Esophagus muscularis mucosa (tissue), 4 donors: ENCODE measurements around the gene C1orf116. TPM values are rescaled to one million over a fixed set of nuclear protein-coding genes. Genes with fewer than 3 reads are reported as not detected.

Experiments
- DNase-seq: peaks from one replicate; pipeline ENCODE4 v3.0.0-alpha.2; 2017; ENCODE audit errors: extremely low spot score
- H3K27ac ChIP-seq, 4 donors: fragments of 200-600 bp; sonication (generic); replicated peaks in 1 of 4; 1 replicate in 3 of 4; 2 replicates in 1 of 4; pipeline ENCODE4 v1.5.1; 2016 to 2019; ENCODE audit warnings: mild to moderate bottlenecking in 1 of 4
- H3K27me3 ChIP-seq, 4 donors: fragments of 200-600 bp; sonication (generic); one replicate each; pipeline versions ENCODE4 v1.5.1 to v1.6.0; 2016 to 2019
- H3K36me3 ChIP-seq, 4 donors: fragments of 200-600 bp; sonication (generic); one replicate each; pipeline ENCODE4 v1.5.1; 2016 to 2019
- H3K4me1 ChIP-seq, 4 donors: fragments of 200-600 bp; sonication (generic); one replicate each; pipeline ENCODE4 v1.5.1; 2016 to 2019
- H3K4me3 ChIP-seq, 4 donors: fragments of 200-600 bp; sonication (generic); 1 replicate in 2 of 4; 2 replicates in 2 of 4; pipeline ENCODE4 v1.5.1; 2016 to 2019; ENCODE audit warnings: mild to moderate bottlenecking in 4 of 4, moderate library complexity in 1 of 4
- H3K9me3 ChIP-seq, 4 donors: fragments of 200-600 bp; sonication (generic); 1 replicate in 3 of 4; 2 replicates in 1 of 4; pipeline ENCODE4 v1.5.1; 2016 to 2019
- CTCF ChIP-seq, 3 experiments: fragments of 200-600 bp in 2 of 3; fragments of 450-650 bp in 1 of 3; sonication (generic) in 2 of 3; IDR thresholded peaks; one replicate each; pipeline ENCODE4 v1.5.1; 2017 to 2019; ENCODE audit warnings: antibody characterized with exemption in 3 of 3, mild to moderate bottlenecking in 2 of 3, moderate library complexity in 1 of 3
- EP300 ChIP-seq: sonication (generic); formaldehyde crosslinking; IDR thresholded peaks from one replicate; pipeline ENCODE4 v1.6.1; 2017; ENCODE audit warnings: antibody characterized with exemption
- POLR2A ChIP-seq: fragments of 450-650 bp; IDR thresholded peaks from one replicate; pipeline ENCODE4 v1.6.1; 2017; ENCODE audit warnings: antibody characterized with exemption, moderate library complexity, mild to moderate bottlenecking, low read depth
- POLR2AphosphoS5 ChIP-seq, 2 donors: sonication (generic); formaldehyde crosslinking; IDR thresholded peaks; one replicate each; pipeline ENCODE4 v1.6.1; 2017; ENCODE audit warnings: antibody characterized with exemption in 2 of 2
- WGBS: methylation state at CpG from one replicate; pipeline ENCODE4 v1.1.5; 2018; 5-methylcytosine and 5-hydroxymethylcytosine counted together
- intact Hi-C: fragments of 100-400 bp; cut with DNase I; formaldehyde crosslinking; loops from one replicate; pipeline ENCODE4 v1.15.1; 2023
- total RNA-seq, 4 donors: library from RNA; depleted of rRNA; stranded (reverse); fragments of >200 nt; gene quantifications; one replicate each; pipeline versions ENCODE4 v1.1.0 to v1.2.1, GENCODE V29; 2016

Gene C1orf116
- total RNA-seq, 4 donors from 2014 or later: under 0.01 to 0.32 (median 0.17) TPM

GRCh38 chr1:206972728-206973127 is 59.8 kb downstream of the C1orf116 start:
- Histone ChIP-seq H3K36me3 (no peaks in the 10 kb centered on the region), H3K4me3 (no peak overlapping the region), H3K4me1 (no peaks in the 10 kb centered on the region), H3K27me3 (peaks cover 0 to 15% (median 0%) of the 10 kb centered on the region in 4 donors), H3K9me3 (no peaks in the 10 kb centered on the region), H3K27ac (no peak overlapping the region)
- intact Hi-C loops: no loop called here
- no peak for DNase-seq
- 63% methylated on average over 2 of the region's 2 CpGs for WGBS
- TF ChIP-seq CTCF (IDR thresholded peaks at IDR 0.05) (no peak), POLR2AphosphoS5 (IDR thresholded peaks at IDR 0.05) (no peak), POLR2A (no peak), EP300 (no peak)

GRCh38 chr1:206971029-206971655 is 61.4 kb downstream of the C1orf116 start:
- intact Hi-C loops: no loop called here

GRCh38 chr1:206970446-206970845 is 62.1 kb downstream of the C1orf116 start, which contains the start of gene FCAMR:
Gene FCAMR (minus strand): TSS chr1:206970460. CDS start chr1:206970125, 335 bp downstream.
- Histone ChIP-seq H3K4me1 (no peaks in the 10 kb centered on the region), H3K27me3 (peaks cover 0 to 15% (median 0%) of the 10 kb centered on the region in 4 donors), H3K27ac (no peak within 1 kb of the TSS), H3K4me3 (no peak within 1 kb of the TSS), H3K9me3 (no peaks in the 10 kb centered on the region), H3K36me3 (no peaks in the 10 kb centered on the region)
- no peak for DNase-seq
- no peak for TF ChIP-seq POLR2A
- TF ChIP-seq POLR2AphosphoS5 (IDR thresholded peaks at IDR 0.05): no peak
- TF ChIP-seq CTCF (IDR thresholded peaks at IDR 0.05): no peak
- no peak for TF ChIP-seq EP300
- intact Hi-C loops: no loop called here
- 70% methylated on average over 2 of the region's 2 CpGs for WGBS

More at GRCh38 chr1:206971029-206971655, 61.4 kb downstream of the C1orf116 start:
- 73% methylated on average over 2 of the region's 2 CpGs for WGBS
- no peaks in the 10 kb centered on the region for H3K9me3 ChIP-seq
- TF ChIP-seq CTCF (IDR thresholded peaks at IDR 0.05): no peak
- no peak for TF ChIP-seq EP300
- TF ChIP-seq POLR2A: no peak
- TF ChIP-seq POLR2AphosphoS5 (IDR thresholded peaks at IDR 0.05): no peak
- H3K27ac ChIP-seq: no peak overlapping the region
- H3K4me1 ChIP-seq: no peaks in the 10 kb centered on the region
- no peaks in the 10 kb centered on the region for H3K36me3 ChIP-seq
- H3K4me3 ChIP-seq: no peak overlapping the region
- DNase-seq: no peak
- peaks cover 0 to 15% (median 0%) of the 10 kb centered on the region in 4 donors for H3K27me3 ChIP-seq

- H3K27me3 ChIP-seq: peaks cover 0 to 15% (median 0%) of the 10 kb centered on the region in 4 donors
- no peak overlapping the region for H3K27ac ChIP-seq
- WGBS: 81% methylated on average over 5 of the region's 5 CpGs
- no peak for DNase-seq
- H3K4me3 ChIP-seq: no peak overlapping the region
- intact Hi-C loops: no loop called here
- TF ChIP-seq EP300: no peak
- TF ChIP-seq POLR2AphosphoS5 (IDR thresholded peaks at IDR 0.05): no peak
- no peak for TF ChIP-seq CTCF (IDR thresholded peaks at IDR 0.05)
- TF ChIP-seq POLR2A: no peak
- H3K9me3 ChIP-seq: no peaks in the 10 kb centered on the region
- H3K36me3 ChIP-seq: no peaks in the 10 kb centered on the region
- no peaks in the 10 kb centered on the region for H3K4me1 ChIP-seq
Observed at GRCh38 chr1:206969090-206969489, 63.5 kb downstream of the C1orf116 start.

Other genes starting within 250 kb of the C1orf116 start
- not detected for gene IL20, start 167.1 kb downstream of the C1orf116 start, total RNA-seq
- gene IL24, start 135.3 kb downstream of the C1orf116 start, total RNA-seq: 1 to 10 TPM in 1 of 4 donors, not detected in 3; 1.7 TPM
- 1 to 10 TPM in 3 of 4 donors, not detected in 1; 2.5 to 3.3 (median 3.2) TPM for gene FCMR, start 110.8 kb downstream of the C1orf116 start, total RNA-seq
- gene PIGR, start 86.3 kb downstream of the C1orf116 start, total RNA-seq: 1 to 10 TPM in 2 of 4 donors, under 1 TPM in 1, not detected in 1; 0.42 to 4.2 (median 1.1) TPM
- gene FCAMR, start 62.3 kb downstream of the C1orf116 start, total RNA-seq: not detected
- gene YOD1, start 18.5 kb upstream of the C1orf116 start, total RNA-seq: 1 to 10 TPM; 6.3 to 8.5 (median 7.2) TPM
- gene PFKFB2, start 20.5 kb upstream of the C1orf116 start, total RNA-seq: 1 to 10 TPM; 3.7 to 5.3 (median 4.1) TPM
- 1 to 10 TPM in 1 of 4 donors, under 1 TPM in 2, not detected in 1; 0.34 to 1.7 (median 0.50) TPM for gene C4BPB, start 56.1 kb upstream of the C1orf116 start, total RNA-seq
- under 1 TPM in 2 of 4 donors, not detected in 2; under 0.01 to 0.52 TPM for gene C4BPA, start 71.5 kb upstream of the C1orf116 start, total RNA-seq